H1 (cell line): ENCODE measurements around the gene MSI2. TPM values are rescaled to one million over a fixed set of nuclear protein-coding genes. Genes with fewer than 3 reads are reported as not detected.

Experiments used
- GTF2F1 ChIP-seq: IDR thresholded peaks from 2 replicates; pipeline ENCODE4 v1.6.1; 2012; ENCODE audit warnings: low read depth, low read length, improper control_type of control experiment, borderline replicate concordance
- NRF1 ChIP-seq: IDR thresholded peaks from 2 replicates; pipeline ENCODE4 v1.6.1; 2011; ENCODE audit warnings: mild to moderate bottlenecking, low read depth, low read length, improper control_type of control experiment
- PHF8 ChIP-seq: fragments of 200-600 bp; sonication (generic); conservative IDR thresholded peaks from 2 replicates; pipeline ENCODE4 v1.7.1; 2012; ENCODE audit warnings: low read depth, mild to moderate bottlenecking, inconsistent platforms, low read length, moderate library complexity
- POLR2AphosphoS5 ChIP-seq: IDR thresholded peaks from 2 replicates; pipeline ENCODE4 v1.6.1; 2011; ENCODE audit warnings: low read depth, low read length
- ZNF274 ChIP-seq: IDR thresholded peaks from 2 replicates; pipeline ENCODE4 v1.7.0; 2012; ENCODE audit warnings: low read length, borderline replicate concordance; ENCODE audit errors: extremely low read depth
- polyA plus RNA-seq, 7 experiments: library from polyadenylated mRNA; depleted of rRNA in 3 of 7; stranded (reverse) in 5 of 7; unstranded in 2 of 7; fragments of >200 nt in 5 of 7; fragments of 200-250 nt in 2 of 7; gene quantifications; 1 replicate in 5 of 7; 2 replicates in 1 of 7; 4 replicates in 1 of 7; pipeline versions ENCODE4 v1.2.1 to v1.2.3, GENCODE V29; 2011 to 2013; ENCODE audit warnings: missing spikeins in 2 of 7, mixed read lengths in 2 of 7
- total RNA-seq: library from RNA; stranded (reverse); fragmentation: NEBNext Ultra II Directional; extraction: Animal tissue kit (Norgen Biotek cat#: 25700); gene quantifications from 2 replicates; pipeline ENCODE4 v1.2.1, GENCODE V29; 2021
- TF ChIP-seq, protein P1 (sequence below), 3 experiments: IDR thresholded peaks; 1 replicate in 2 of 3; 2 replicates in 1 of 3; pipeline versions ENCODE4 v1.5.1 to v1.6.1; 2011; ENCODE audit warnings: low read length in 3 of 3, mild to moderate bottlenecking in 3 of 3, inconsistent platforms in 2 of 3, low read depth in 1 of 3, moderate library complexity in 1 of 3; ENCODE audit not compliant: insufficient read depth in 1 of 3; ENCODE audit errors: control extremely low read depth in 1 of 3

The MSI2 gene
- total and polyA plus RNA-seq, 2 of the 8 experiments (the other 6 are each of a cell fraction or from before 2014, with no cell fraction given) = 36.7 to 80.6 TPM

- no peak for TF ChIP-seq PHF8
- TF ChIP-seq, protein P1, sequence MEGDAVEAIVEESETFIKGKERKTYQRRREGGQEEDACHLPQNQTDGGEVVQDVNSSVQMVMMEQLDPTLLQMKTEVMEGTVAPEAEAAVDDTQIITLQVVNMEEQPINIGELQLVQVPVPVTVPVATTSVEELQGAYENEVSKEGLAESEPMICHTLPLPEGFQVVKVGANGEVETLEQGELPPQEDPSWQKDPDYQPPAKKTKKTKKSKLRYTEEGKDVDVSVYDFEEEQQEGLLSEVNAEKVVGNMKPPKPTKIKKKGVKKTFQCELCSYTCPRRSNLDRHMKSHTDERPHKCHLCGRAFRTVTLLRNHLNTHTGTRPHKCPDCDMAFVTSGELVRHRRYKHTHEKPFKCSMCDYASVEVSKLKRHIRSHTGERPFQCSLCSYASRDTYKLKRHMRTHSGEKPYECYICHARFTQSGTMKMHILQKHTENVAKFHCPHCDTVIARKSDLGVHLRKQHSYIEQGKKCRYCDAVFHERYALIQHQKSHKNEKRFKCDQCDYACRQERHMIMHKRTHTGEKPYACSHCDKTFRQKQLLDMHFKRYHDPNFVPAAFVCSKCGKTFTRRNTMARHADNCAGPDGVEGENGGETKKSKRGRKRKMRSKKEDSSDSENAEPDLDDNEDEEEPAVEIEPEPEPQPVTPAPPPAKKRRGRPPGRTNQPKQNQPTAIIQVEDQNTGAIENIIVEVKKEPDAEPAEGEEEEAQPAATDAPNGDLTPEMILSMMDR (IDR thresholded peaks at IDR 0.05; ENCODE audit: control extremely low read depth in 1 of 3, insufficient read depth in 1 of 3, low read depth in 1 of 3, low read length in 3 of 3) = no peak
- no peak for TF ChIP-seq GTF2F1
- no peak for TF ChIP-seq NRF1
- no peak for TF ChIP-seq ZNF274
- TF ChIP-seq POLR2AphosphoS5 = no peak
Measured at GRCh38 chr17:57416369-57416768, 160.0 kb downstream of the MSI2 start (continued).
